GM12875 (cell line): Measurements from ENCODE around the gene SLC2A9.

Experiments used
- H3K4me3 ChIP-seq: one replicate; pipeline ENCODE4 v1.5.1; 2011; ENCODE audit warnings: low read depth, low read length, control low read depth
- CTCF ChIP-seq: IDR thresholded peaks from 2 replicates; pipeline ENCODE4 v1.5.1; 2011; ENCODE audit warnings: low read depth, mild to moderate bottlenecking, control low read depth, inconsistent platforms, low read length, moderate library complexity, borderline replicate concordance; ENCODE audit not compliant: insufficient read depth

Gene SLC2A9

GRCh38 chr4:9866931-9867330, 154.4 kb downstream of the SLC2A9 start:
- H3K4me3 ChIP-seq: no peak overlapping the region
- no peak for TF ChIP-seq CTCF

- H3K4me3 ChIP-seq: no peak overlapping the region
- TF ChIP-seq CTCF: no peak
Measured at GRCh38 chr4:9861561-9861960, 159.7 kb downstream of the SLC2A9 start.

- no peak for TF ChIP-seq CTCF
- no peak overlapping the region for H3K4me3 ChIP-seq
Measured at GRCh38 chr4:9859810-9860209, 161.5 kb downstream of the SLC2A9 start.

GRCh38 chr4:9849538-9849920, 171.8 kb downstream of the SLC2A9 start:
- TF ChIP-seq CTCF: no peak
- no peak overlapping the region for H3K4me3 ChIP-seq

GRCh38 chr4:9847968-9848748, 173.1 kb downstream of the SLC2A9 start:
- no peak overlapping the region for H3K4me3 ChIP-seq
- no peak for TF ChIP-seq CTCF

- no peak overlapping the region for H3K4me3 ChIP-seq
- no peak for TF ChIP-seq CTCF
Measured at GRCh38 chr4:9845791-9846493, 175.4 kb downstream of the SLC2A9 start.

- TF ChIP-seq CTCF: no peak
- no peak overlapping the region for H3K4me3 ChIP-seq
Measured at GRCh38 chr4:9841072-9841471, 180.2 kb downstream of the SLC2A9 start.
